Sigmoid colon (tissue), 3 donors: ENCODE measurements around the gene ACP7.

Experiments used
- POLR2A ChIP-seq, 2 donors: fragments of 450-650 bp; IDR thresholded peaks; one replicate each; pipeline ENCODE4 v1.6.1; 2016; ENCODE audit warnings: antibody characterized with exemption in 2 of 2, mild to moderate bottlenecking in 2 of 2, moderate library complexity in 2 of 2
- TF ChIP-seq, protein P1 (sequence below), 4 experiments: fragments of 450-650 bp in 3 of 4; fragments of 200-600 bp in 1 of 4; IDR thresholded peaks; one replicate each; pipeline ENCODE4 v1.5.1; 2016 to 2019; ENCODE audit warnings: antibody characterized with exemption in 4 of 4, mild to moderate bottlenecking in 3 of 4, moderate library complexity in 2 of 4

DNA sequence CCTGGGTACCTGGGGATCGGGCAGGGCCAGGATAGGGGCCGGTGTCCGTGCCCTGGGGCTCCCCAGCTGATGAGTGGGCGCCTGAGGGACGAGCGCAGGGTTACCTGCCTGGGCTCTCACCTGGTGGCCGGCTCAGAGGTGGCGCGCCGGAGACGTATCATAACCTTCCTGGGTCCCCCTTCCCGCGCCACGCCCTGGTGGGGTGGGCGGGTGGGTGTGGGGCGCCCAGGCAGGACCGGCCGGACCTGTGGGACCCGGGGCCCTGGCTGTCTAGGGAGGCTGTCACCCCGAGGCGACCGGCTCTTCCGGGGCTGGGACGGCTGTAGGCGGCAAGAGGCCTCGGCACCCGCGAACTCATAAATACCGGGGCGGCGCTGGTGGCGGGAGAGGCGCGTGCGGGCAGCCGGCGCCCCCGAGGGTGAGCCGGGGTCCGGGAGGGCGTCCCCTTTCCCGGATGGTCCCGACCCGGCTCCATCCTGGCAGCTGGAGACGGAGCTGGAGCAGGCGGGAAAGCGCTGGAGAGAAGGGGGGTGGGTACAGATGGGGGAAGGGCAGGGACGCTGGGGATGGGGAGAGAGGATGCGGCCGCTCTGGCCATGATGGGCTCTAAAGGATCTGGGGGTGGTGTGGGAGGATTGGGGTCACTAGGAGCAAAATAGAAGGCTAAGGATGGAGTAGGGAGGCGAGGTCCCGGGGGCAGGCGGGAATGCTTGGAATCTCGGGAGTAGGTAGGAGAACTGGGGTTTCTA is at the start of gene ACP7:
- TF ChIP-seq, protein P1, sequence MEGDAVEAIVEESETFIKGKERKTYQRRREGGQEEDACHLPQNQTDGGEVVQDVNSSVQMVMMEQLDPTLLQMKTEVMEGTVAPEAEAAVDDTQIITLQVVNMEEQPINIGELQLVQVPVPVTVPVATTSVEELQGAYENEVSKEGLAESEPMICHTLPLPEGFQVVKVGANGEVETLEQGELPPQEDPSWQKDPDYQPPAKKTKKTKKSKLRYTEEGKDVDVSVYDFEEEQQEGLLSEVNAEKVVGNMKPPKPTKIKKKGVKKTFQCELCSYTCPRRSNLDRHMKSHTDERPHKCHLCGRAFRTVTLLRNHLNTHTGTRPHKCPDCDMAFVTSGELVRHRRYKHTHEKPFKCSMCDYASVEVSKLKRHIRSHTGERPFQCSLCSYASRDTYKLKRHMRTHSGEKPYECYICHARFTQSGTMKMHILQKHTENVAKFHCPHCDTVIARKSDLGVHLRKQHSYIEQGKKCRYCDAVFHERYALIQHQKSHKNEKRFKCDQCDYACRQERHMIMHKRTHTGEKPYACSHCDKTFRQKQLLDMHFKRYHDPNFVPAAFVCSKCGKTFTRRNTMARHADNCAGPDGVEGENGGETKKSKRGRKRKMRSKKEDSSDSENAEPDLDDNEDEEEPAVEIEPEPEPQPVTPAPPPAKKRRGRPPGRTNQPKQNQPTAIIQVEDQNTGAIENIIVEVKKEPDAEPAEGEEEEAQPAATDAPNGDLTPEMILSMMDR (IDR thresholded peaks at IDR 0.05): no peak
- TF ChIP-seq POLR2A (IDR thresholded peaks at IDR 0.05): no peak
